H1 (cell line): ENCODE data around the gene COL6A3.
"Not testable (repeated sequence)": the region's sequence is repeated elsewhere in the genome, so short reads cannot be mapped to it uniquely, and the experiment has no call there.

Experiments
- ATF2 ChIP-seq: IDR thresholded peaks from 2 replicates; pipeline ENCODE4 v1.6.1; 2012; ENCODE audit warnings: low read length, inconsistent platforms
- BCL11A ChIP-seq, 2 experiments: IDR thresholded peaks; one replicate each; pipeline ENCODE4 v1.6.1; 2011; ENCODE audit warnings: low read depth in 2 of 2, low read length in 2 of 2, mild to moderate bottlenecking in 2 of 2
- CEBPB ChIP-seq: IDR thresholded peaks from 2 replicates; pipeline ENCODE4 v1.6.1; 2012; ENCODE audit warnings: low read depth, low read length
- CREB1 ChIP-seq: IDR thresholded peaks from 2 replicates; pipeline ENCODE4 v1.6.1; 2012; ENCODE audit warnings: inconsistent platforms
- CTCF ChIP-seq, 3 experiments: IDR thresholded peaks; 1 replicate in 2 of 3; 2 replicates in 1 of 3; pipeline versions ENCODE4 v1.5.1 to v1.6.1; 2011; ENCODE audit warnings: low read length in 3 of 3, mild to moderate bottlenecking in 3 of 3, inconsistent platforms in 2 of 3, low read depth in 1 of 3, moderate library complexity in 1 of 3; ENCODE audit not compliant: insufficient read depth in 1 of 3; ENCODE audit errors: control extremely low read depth in 1 of 3
- EZH2 ChIP-seq: fragments of 200-600 bp; sonication (generic); IDR thresholded peaks from 2 replicates; pipeline ENCODE4 v1.7.1; 2012; ENCODE audit warnings: low read depth, mild to moderate bottlenecking, moderate library complexity, low read length, inconsistent platforms; ENCODE audit not compliant: severe bottlenecking
- JUND ChIP-seq: IDR thresholded peaks from 2 replicates; pipeline ENCODE4 v1.6.1; 2011; ENCODE audit warnings: mild to moderate bottlenecking, improper control_type of control experiment, low read length
- MAX ChIP-seq: IDR thresholded peaks from 2 replicates; pipeline ENCODE4 v1.6.1; 2012; ENCODE audit warnings: inconsistent platforms
- POLR2A ChIP-seq, 2 experiments: IDR thresholded peaks; 1 replicate in 1 of 2; 2 replicates in 1 of 2; pipeline ENCODE4 v1.6.1; 2011; ENCODE audit warnings: low read depth in 2 of 2, low read length in 2 of 2, mild to moderate bottlenecking in 2 of 2; ENCODE audit errors: control extremely low read depth in 1 of 2
- TAF1 ChIP-seq: IDR thresholded peaks from 2 replicates; pipeline ENCODE4 v1.6.1; 2011; ENCODE audit warnings: mild to moderate bottlenecking, low read depth, low read length
- USF2 ChIP-seq: IDR thresholded peaks from 2 replicates; pipeline ENCODE4 v1.6.1; 2011; ENCODE audit warnings: low read length, improper control_type of control experiment
- ZNF274 ChIP-seq: IDR thresholded peaks from 2 replicates; pipeline ENCODE4 v1.7.0; 2012; ENCODE audit warnings: low read length, borderline replicate concordance; ENCODE audit errors: extremely low read depth

- not testable (repeated sequence) for TF ChIP-seq USF2; BCL11A (IDR thresholded peaks at IDR 0.05; ENCODE audit: low read depth in 2 of 2, low read length in 2 of 2); POLR2A (IDR thresholded peaks at IDR 0.05; ENCODE audit: control extremely low read depth in 1 of 2, low read depth in 2 of 2, low read length in 2 of 2); CTCF (IDR thresholded peaks at IDR 0.05; ENCODE audit: control extremely low read depth in 1 of 3, insufficient read depth in 1 of 3, low read depth in 1 of 3, low read length in 3 of 3); EZH2; CREB1; TAF1; CEBPB; JUND; MAX; ATF2; ZNF274
These were observed 59.8 kb downstream of the COL6A3 start for GRCh38 chr2:237354172-237354571.
